Measurements from ENCODE around the gene TARS3. TPM values are rescaled to one million over a fixed set of nuclear protein-coding genes. Genes with fewer than 3 reads are reported as not detected.

TARS3 gene
- total RNA-seq, 4 donors from 2014 or later = 33.9 to 43.7 (median 36.4) TPM

DNA sequence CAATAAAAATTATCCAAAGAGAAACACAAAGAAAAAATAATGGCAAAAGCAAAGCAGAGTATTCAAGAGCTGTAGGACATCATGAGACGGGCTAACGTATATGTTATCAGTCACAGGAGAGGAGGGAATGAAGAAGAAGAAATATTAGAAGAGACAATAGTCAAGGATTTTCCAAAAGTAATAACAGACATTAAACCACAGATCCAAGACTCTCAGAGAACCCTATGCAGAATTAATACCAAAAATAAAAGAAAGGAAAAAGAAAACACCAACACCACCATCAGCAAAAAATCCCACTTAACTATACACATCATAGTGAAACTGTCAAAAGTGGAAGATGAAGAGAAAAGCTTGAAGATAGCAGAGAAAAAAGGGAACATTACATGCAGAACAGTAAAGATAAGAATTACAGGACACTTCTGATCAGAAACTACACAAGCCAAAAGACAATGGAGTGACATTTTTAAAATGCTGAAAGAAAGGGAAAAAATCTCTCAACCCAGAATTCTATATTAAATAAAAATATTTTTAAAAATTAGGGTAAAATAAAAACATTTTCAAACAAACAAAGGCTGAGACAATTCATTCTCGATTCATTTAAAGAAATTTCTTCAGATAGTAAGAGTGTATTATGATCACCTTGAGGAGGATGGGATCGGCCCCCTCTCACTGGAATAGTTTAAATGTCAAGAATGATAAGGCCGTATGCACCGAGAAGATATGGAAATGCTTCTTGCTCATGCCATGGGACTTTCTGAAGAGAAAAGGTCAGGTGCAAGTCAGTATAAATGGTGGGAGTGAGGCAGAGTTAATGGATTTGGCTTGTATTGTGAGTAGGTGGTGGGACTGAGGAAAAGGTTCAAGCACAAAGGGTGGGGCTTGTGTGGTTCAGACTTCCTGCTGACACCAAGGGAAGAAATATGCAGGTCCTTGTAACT is 100.6 kb downstream of the TARS3 start:
- no peak for TF ChIP-seq EP300 (IDR thresholded peaks at IDR 0.05)
- TF ChIP-seq POLR2A (IDR thresholded peaks at IDR 0.05) = no peak
- TF ChIP-seq, protein P1, sequence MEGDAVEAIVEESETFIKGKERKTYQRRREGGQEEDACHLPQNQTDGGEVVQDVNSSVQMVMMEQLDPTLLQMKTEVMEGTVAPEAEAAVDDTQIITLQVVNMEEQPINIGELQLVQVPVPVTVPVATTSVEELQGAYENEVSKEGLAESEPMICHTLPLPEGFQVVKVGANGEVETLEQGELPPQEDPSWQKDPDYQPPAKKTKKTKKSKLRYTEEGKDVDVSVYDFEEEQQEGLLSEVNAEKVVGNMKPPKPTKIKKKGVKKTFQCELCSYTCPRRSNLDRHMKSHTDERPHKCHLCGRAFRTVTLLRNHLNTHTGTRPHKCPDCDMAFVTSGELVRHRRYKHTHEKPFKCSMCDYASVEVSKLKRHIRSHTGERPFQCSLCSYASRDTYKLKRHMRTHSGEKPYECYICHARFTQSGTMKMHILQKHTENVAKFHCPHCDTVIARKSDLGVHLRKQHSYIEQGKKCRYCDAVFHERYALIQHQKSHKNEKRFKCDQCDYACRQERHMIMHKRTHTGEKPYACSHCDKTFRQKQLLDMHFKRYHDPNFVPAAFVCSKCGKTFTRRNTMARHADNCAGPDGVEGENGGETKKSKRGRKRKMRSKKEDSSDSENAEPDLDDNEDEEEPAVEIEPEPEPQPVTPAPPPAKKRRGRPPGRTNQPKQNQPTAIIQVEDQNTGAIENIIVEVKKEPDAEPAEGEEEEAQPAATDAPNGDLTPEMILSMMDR (IDR thresholded peaks at IDR 0.05) = no peak
- Histone ChIP-seq H3K27me3 (no peaks in the 10 kb centered on the region), H3K27ac (no peak overlapping the region), H3K9me3 (peaks cover 0 to 12% (median 0%) of the 10 kb centered on the region in 4 donors), H3K4me1 (no peaks in the 10 kb centered on the region), H3K36me3 (peaks cover 0 to 46% (median 0%) of the 10 kb centered on the region in 3 donors), H3K4me3 (no peak overlapping the region)
- no peak for DNase-seq (ENCODE audit: low spot score in 2 of 2)
- 95 to 96% methylated on average over 6 of the region's 6 CpGs for WGBS, 2 donors

DNA sequence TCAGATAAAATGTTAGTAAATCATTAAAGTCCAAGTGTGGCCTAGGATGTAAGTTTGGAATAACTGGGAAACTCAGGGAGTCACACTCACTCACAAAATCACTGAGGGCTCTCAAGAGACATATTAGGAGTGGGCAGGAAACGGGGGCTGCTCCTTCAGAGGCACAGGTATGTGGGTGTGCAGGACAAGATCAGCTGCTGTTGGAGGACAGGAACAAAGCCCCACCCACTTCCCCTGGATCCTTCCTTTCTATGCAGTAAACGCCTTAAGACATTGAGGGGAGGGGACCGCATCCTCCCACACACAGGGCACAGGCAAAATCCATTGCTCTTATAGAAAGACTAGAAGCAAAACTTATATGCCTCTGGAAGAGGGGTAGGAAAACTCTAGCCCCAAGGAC is 102.3 kb downstream of the TARS3 start:
- DNase-seq (ENCODE audit: low spot score in 2 of 2) = no peak
- Histone ChIP-seq H3K36me3 (peaks cover 0 to 50% (median 0%) of the 10 kb centered on the region in 3 donors), H3K4me3 (no peak overlapping the region), H3K4me1 (no peaks in the 10 kb centered on the region), H3K27me3 (no peaks in the 10 kb centered on the region), H3K9me3 (peaks cover 0 to 12% (median 0%) of the 10 kb centered on the region in 4 donors), H3K27ac (no peak overlapping the region)
- TF ChIP-seq EP300 (IDR thresholded peaks at IDR 0.05) (no peak), POLR2A (IDR thresholded peaks at IDR 0.05) (no peak)
- TF ChIP-seq, protein P1 (IDR thresholded peaks at IDR 0.05) = no peak
- WGBS, 2 donors = 81 to 83% methylated on average over 3 of the region's 3 CpGs

DNA sequence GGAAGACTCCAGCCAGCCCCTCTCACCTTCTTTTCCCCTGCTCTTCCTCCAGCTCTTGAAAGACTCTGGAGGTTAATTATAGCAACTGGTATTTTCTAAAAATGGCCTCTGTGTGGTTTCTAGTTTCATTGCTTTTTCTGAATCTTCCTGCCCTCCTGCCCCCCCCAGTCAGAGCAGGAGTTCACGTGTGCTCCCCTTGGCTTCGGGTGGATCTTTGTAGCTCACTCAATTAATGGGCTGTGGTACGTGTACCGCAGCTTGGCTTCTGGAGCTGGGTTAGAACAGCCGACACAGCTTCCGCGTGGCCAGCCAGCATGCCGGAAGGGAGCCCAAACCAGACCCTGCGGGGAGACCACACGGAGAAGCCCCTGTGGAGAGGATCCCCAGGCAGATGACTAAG is 103.6 kb downstream of the TARS3 start:
- 72 to 86% methylated on average over 8 to 10 of the region's 10 CpGs for WGBS, 2 donors
- DNase-seq (ENCODE audit: low spot score in 2 of 2) = no peak
- peaks cover 0 to 12% (median 0%) of the 10 kb centered on the region in 4 donors for H3K9me3 ChIP-seq
- H3K36me3 ChIP-seq = peaks cover 0 to 43% (median 0%) of the 10 kb centered on the region in 3 donors
- no peak overlapping the region for H3K4me3 ChIP-seq
- peaks cover 0 to 11% (median 6%) of the 10 kb centered on the region in 4 donors for H3K4me1 ChIP-seq
- TF ChIP-seq, protein P1 (IDR thresholded peaks at IDR 0.05) = no peak
- TF ChIP-seq POLR2A (IDR thresholded peaks at IDR 0.05) = no peak
- no peak for TF ChIP-seq EP300 (IDR thresholded peaks at IDR 0.05)
- H3K27ac ChIP-seq = no peak overlapping the region
- H3K27me3 ChIP-seq = no peaks in the 10 kb centered on the region

DNA sequence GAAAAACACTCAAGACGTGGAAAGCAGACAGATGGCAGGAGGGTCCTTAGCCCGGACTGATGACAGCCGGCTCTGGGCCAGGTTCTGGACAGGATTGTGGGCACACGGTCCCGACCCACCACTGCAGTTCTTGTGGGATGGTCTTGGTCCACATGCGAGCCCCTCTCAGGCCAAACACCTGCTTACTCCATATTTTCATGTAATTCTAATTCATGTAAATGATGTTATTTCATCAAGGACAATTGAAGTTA is 104.7 kb downstream of the TARS3 start:
- Histone ChIP-seq H3K9me3 (peaks cover 0 to 12% (median 0%) of the 10 kb centered on the region in 4 donors), H3K4me1 (peaks cover 0 to 14% (median 7%) of the 10 kb centered on the region in 4 donors), H3K36me3 (peaks cover 0 to 32% (median 0%) of the 10 kb centered on the region in 3 donors), H3K4me3 (no peak overlapping the region), H3K27ac (no peak overlapping the region), H3K27me3 (no peaks in the 10 kb centered on the region)
- DNase-seq (ENCODE audit: low spot score in 2 of 2) = no peak
- 93 to 94% methylated on average over 6 of the region's 6 CpGs for WGBS, 2 donors
- TF ChIP-seq POLR2A (IDR thresholded peaks at IDR 0.05) (no peak), EP300 (IDR thresholded peaks at IDR 0.05) (no peak)
- TF ChIP-seq, protein P1 (IDR thresholded peaks at IDR 0.05) = no peak
